Measurements from ENCODE around the gene NPEPPS.
"Not testable (repeated sequence)": the region's sequence is repeated elsewhere in the genome, so short reads cannot be mapped to it uniquely, and the experiment has no call there.

NPEPPS gene

GRCh38 chr17:47530557-47531232, at the start of gene NPEPPS:
NPEPPS (plus strand) TSS chr17:47531108; CDS start chr17:47531301, 193 bp downstream.
- peak; percentile 89 for DNase-seq

DNA sequence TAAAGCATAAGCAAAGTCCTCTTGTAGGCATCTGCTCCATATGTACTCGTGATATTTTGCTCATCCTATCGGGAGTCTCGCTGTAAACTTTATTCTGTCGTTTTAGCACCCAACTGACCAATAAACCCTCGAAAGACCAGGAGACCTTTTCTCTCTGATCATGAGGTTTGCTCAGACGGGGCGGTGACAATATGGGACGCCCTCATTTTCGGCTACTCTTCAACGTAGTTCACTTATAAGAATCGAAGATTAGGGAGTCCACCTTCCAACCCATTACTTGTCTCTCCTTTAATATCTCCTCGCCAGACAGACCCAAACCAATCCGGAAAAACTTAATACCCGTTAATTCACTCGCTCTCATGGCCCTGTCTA, 39.1 kb upstream of the NPEPPS start:
- DNase-seq, result not testable (repeated sequence)

- not testable (repeated sequence) for DNase-seq
Observed at GRCh38 chr17:47499074-47499473, 31.8 kb upstream of the NPEPPS start.

GRCh38 chr17:47499494-47499893, 31.4 kb upstream of the NPEPPS start:
- DNase-seq, result not testable (repeated sequence)

DNA sequence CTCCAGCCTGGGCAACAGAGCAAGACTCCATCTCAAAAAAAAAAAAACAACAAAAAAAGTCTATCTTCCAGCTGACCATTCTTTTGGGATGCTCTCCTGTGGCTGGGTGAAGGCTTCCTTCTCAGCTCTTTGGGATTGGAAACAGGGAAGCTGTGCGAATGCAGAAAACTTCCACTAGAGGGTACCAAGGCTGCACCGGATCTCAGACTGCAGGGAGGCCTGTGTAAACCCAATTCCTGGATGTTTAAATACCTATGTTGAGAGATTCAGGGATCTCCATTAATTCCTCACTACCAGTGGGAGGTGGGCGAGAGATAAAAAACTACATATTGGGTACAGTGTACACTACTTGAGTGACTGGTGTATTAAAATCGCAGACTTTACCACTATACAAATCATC, 30.3 kb upstream of the NPEPPS start:
- DNase-seq, result not testable (repeated sequence)

GRCh38 chr17:47502122-47502731, 28.7 kb upstream of the NPEPPS start:
- not testable (repeated sequence) for DNase-seq

- DNase-seq, result not testable (repeated sequence)
Observed at GRCh38 chr17:47502776-47503455, 28.0 kb upstream of the NPEPPS start.

DNA sequence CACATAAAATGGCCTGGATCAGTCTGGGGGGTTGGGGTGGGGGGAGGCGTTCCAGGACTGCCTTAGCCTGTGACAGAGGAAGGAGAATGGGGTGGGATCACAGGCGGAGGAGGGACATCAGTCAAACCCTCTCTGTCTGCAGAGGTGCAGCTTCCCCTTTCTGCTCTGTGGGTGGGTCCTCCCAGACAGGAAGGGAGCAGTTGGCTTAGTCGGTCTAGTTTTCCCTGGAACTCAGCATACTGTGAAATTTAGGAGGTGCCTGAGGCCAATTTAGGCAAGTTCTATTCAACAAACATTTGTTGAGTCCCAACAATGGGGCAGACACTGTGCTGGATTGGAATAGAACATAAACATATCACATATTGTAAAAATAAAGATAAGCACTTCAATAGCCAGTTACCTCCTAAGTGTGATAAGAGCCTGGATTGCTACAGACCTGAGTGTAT, 19.2 kb upstream of the NPEPPS start:
- not testable (repeated sequence) for DNase-seq

DNA sequence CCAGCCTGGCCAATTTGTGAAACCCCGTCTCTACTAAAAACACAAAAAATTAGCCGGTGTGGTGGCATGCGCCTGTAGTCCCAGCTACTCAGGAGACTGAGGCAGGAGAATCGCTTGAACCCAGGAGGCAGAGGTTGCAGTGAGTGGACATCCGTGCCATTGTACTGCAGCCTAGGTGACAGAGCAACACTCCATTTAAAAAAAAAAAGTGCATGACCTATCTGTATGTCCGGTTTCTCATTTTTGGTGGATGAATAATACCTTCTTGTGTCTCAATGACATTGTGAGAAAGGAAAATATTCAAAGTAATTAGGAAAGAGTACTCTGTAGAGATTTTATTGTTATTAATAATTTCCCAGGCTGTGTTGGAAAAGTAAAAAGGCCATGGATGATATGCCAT, 17.6 kb upstream of the NPEPPS start:
- DNase-seq, result not testable (repeated sequence)

DNA sequence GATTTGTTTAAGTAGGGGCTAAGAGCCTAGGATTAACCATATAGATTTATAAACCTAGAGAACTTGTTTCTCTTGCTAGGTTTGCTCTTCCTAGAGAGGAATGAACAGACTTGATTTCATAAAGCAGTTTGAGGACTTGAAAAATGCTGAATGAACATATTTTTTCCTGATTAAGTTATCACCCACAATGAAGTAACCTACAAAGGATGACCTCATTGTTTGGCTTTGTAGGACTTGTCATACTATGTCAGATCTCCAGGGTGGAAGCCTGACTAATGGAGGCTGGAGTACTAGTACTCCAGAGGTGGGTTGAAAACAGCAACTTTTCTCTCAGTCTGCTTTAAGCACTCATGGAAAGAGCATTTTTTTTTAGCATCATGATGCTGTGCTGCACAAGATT, 12.0 kb upstream of the NPEPPS start:
- not testable (repeated sequence) for DNase-seq

- DNase-seq, result not testable (repeated sequence)
Observed at GRCh38 chr17:47519365-47519764, 11.5 kb upstream of the NPEPPS start.

GRCh38 chr17:47520279-47520678, 10.6 kb upstream of the NPEPPS start:
- not testable (repeated sequence) for DNase-seq

- not testable (repeated sequence) for DNase-seq
Observed at GRCh38 chr17:47521434-47521833, 9.5 kb upstream of the NPEPPS start.

DNA sequence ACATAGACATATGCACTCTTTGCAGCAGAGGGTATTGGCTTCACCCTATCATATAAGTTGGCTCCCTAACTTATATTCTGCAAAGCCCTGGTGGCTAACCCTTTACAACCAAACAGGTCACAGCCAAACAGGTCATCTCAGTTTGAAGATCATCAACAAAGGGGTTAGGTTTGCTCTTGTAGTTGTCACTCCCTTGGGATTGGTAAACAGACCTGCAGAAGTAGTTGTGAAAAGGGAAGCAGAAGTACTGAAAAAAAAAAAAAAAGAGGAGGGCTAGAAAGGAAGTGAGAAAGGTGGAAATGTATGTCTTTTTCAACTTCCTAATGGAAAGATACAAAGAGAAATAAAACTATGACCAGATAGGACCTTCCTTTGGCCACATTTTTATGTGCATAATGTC, 8.6 kb upstream of the NPEPPS start:
- not testable (repeated sequence) for DNase-seq

DNA sequence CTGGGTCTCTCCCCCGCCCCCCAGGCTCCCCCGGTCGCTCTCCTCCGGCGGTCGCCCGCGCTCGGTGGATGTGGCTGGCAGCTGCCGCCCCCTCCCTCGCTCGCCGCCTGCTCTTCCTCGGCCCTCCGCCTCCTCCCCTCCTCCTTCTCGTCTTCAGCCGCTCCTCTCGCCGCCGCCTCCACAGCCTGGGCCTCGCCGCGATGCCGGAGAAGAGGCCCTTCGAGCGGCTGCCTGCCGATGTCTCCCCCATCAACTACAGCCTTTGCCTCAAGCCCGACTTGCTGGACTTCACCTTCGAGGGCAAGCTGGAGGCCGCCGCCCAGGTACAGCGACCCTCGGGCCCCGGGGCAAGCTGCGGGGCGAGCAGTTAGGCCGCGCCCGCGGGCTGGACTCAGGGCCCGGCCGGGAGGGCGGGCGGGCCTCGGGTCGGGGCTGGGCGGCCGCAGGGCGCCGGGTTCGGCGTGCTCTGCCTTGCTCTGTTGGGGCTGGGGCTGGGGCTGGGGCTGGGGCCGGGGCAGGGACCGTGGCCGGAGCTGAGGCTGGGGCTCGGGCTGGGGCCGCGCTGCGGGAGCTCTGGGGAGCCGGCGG, 419 bp downstream of the NPEPPS start:
- DNase-seq, result not testable (repeated sequence)

DNA sequence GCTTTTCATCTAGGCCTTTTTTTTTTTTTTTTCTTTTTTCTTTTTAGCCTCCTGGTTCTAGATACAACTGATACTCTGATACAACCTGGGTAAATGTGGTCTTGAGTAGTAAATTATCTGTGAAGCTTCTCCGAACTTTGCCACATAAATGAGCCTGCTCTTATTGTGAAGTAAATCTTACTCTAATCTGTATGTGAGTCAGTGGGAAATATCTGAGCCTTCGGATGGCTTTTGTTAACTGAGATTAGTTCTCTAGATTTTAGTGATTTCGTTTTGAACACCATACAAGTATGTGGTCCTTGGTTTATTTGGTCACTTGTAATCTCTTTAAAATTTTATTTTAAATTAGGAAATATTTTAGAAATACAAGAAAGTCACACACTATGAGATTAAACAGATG, 8.2 kb downstream of the NPEPPS start:
- DNase-seq, result not testable (repeated sequence)

DNA sequence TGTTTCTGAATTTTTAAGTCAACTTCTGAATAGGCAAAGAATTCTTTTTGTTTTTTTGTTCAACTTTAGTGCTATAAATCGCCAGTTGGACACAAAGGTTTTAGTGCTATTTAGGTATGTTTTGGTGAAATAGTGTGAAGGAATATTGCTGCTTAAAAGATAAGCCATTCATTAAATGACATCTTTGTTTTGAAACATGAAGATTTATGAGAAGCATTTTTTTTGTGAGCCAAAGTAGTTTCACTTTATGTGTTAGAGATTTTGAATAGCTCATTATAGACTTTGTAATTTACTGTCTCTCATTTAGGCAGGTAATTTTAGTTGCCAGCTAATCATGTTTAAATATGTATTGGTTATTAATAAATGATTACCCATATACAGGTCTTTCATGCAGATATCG, 10.8 kb downstream of the NPEPPS start:
- not testable (repeated sequence) for DNase-seq

DNA sequence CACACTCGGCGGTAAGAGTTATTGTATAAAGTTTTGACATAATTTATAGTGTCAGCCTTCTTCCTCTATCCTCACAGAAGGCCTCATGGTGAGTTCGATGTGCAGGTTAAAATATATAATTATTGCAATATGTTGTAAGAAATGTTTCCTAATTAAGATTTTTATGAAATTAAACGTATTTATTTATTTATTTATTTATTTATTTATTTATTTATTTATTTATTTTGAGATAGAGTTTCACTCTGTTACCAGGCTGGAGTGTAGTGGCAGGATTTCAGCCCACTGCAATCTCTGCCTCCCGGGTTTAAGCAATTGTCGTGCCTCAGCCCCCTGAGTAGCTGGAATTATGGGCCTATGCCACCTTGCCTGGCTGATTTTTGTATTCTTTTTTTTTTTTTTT, 13.4 kb downstream of the NPEPPS start:
- not testable (repeated sequence) for DNase-seq

DNA sequence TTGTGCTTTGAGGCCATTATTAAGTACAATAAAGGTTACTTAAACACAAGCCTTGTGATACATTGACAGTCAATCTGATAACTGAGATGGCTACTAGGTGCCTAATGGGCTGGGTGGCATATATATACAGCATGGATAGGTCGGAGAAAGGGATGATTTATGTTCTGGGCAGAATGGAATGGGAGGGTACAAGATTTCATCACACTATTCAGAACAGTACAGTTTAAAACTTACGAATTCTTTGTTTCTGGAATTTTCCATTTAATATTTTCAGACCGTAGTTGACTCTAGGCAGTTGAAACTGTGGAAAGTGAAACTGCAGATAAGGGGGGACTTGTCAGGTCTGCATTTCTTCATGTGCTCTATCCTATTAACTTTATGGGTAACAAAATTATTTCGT, 23.8 kb downstream of the NPEPPS start:
- DNase-seq, result not testable (repeated sequence)

- not testable (repeated sequence) for DNase-seq
Observed at GRCh38 chr17:47556108-47556507, 25.2 kb downstream of the NPEPPS start.

- DNase-seq, result not testable (repeated sequence)
Observed at GRCh38 chr17:47560517-47561043, 29.7 kb downstream of the NPEPPS start.

- not testable (repeated sequence) for DNase-seq
Observed at GRCh38 chr17:47561698-47562405, 30.9 kb downstream of the NPEPPS start.

DNA sequence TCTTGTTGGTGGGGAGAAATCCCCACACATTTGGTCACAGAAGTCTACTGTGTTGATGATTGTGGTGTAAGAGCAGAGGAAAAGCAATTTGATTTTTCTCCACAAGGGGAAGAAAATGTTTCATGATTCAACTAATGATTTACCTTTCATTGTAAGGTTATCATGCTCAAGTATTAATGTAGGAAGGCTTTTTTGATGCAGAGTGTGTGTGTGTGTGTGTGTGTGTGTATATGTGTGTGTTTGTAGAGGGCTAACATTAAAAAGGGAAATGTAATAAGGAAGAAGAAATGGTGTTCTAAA, 31.4 kb downstream of the NPEPPS start:
- DNase-seq, result not testable (repeated sequence)

Data from activated gamma-delta T cell treated with Interleukin-2 at 50 U/mL for 16 hours (primary cell).